Uterus (tissue), 2 donors: Measurements from ENCODE around the gene SETD9.

ENCODE experiments used
- CTCF ChIP-seq, 4 experiments: fragments of 200-600 bp in 2 of 4; fragments of 450-650 bp in 2 of 4; sonication (generic) in 2 of 4; IDR thresholded peaks; one replicate each; pipeline ENCODE4 v1.5.1; 2016 to 2019; ENCODE audit warnings: antibody characterized with exemption in 4 of 4, mild to moderate bottlenecking in 2 of 4, moderate library complexity in 1 of 4
- POLR2A ChIP-seq, 2 donors: fragments of 450-650 bp; IDR thresholded peaks; one replicate each; pipeline ENCODE4 v1.6.1; 2016; ENCODE audit warnings: antibody characterized with exemption in 2 of 2, mild to moderate bottlenecking in 1 of 2, moderate library complexity in 1 of 2

- TF ChIP-seq CTCF (IDR thresholded peaks at IDR 0.05) (no peak), POLR2A (IDR thresholded peaks at IDR 0.05) (no peak)
These were observed 41.9 kb downstream of the SETD9 start for GRCh38 chr5:56951126-56951945.
